SK-N-SH treated with all-trans-retinoic acid at 6 μM for 48 hours (cell line): ENCODE results near the gene OPHN1.

Experiments used
- ATAC-seq: fragments of 200-7000 bp; cut with Tn5 transposase; 3 replicates; pipeline ENCODE4 v1.9.1; 2020; ENCODE audit warnings: mild to moderate bottlenecking, moderate library complexity
- ARNTL ChIP-seq: fragments of 450-650 bp; formaldehyde crosslinking; IDR thresholded peaks from 2 replicates; pipeline ENCODE4 v1.5.0; 2020; ENCODE audit warnings: low read depth, mild to moderate bottlenecking, moderate library complexity, borderline replicate concordance
- BACH2 ChIP-seq: fragments of 250-450 bp; sonication (Bioruptor Pico); IDR thresholded peaks from 2 replicates; pipeline ENCODE4 v1.9.0; 2021; ENCODE audit warnings: mild to moderate bottlenecking, borderline replicate concordance
- CREB5 ChIP-seq: fragments of 250-450 bp; sonication (Bioruptor Pico); IDR thresholded peaks from 2 replicates; pipeline ENCODE4 v1.5.1; 2020; ENCODE audit warnings: low read depth, mild to moderate bottlenecking, moderate library complexity
- CSDC2 ChIP-seq: fragments of 250-450 bp; sonication (Bioruptor Pico); IDR thresholded peaks from 2 replicates; pipeline ENCODE4 v1.5.0; 2020; ENCODE audit warnings: mild to moderate bottlenecking, moderate library complexity
- CSRNP3 ChIP-seq: fragments of 250-450 bp; sonication (Bioruptor Pico); IDR thresholded peaks from 2 replicates; pipeline ENCODE4 v1.5.1; 2021; ENCODE audit warnings: mild to moderate bottlenecking, moderate library complexity
- ESRRG ChIP-seq: fragments of 250-450 bp; sonication (Bioruptor Pico); IDR thresholded peaks from 2 replicates; pipeline ENCODE4 v1.6.1; 2021; ENCODE audit warnings: mild to moderate bottlenecking
- GLIS3 ChIP-seq: fragments of 250-450 bp; sonication (Bioruptor Pico); IDR thresholded peaks from 2 replicates; pipeline ENCODE4 v1.5.0; 2020; ENCODE audit warnings: mild to moderate bottlenecking, moderate library complexity
- ISL1 ChIP-seq: fragments of 250-450 bp; sonication (Bioruptor Pico); IDR thresholded peaks from 2 replicates; pipeline ENCODE4 v2.1.2; 2022; ENCODE audit warnings: mild to moderate bottlenecking, moderate library complexity
- OSR1 ChIP-seq: fragments of 250-450 bp; sonication (Bioruptor Pico); IDR thresholded peaks from 2 replicates; pipeline ENCODE4 v1.8.0; 2022; ENCODE audit warnings: moderate library complexity, mild to moderate bottlenecking, inconsistent platforms
- PPARA ChIP-seq: fragments of 250-450 bp; sonication (Bioruptor Pico); IDR thresholded peaks from 2 replicates; pipeline ENCODE4 v1.5.0; 2020; ENCODE audit warnings: mild to moderate bottlenecking, borderline replicate concordance
- RARB ChIP-seq: fragments of 250-450 bp; sonication (Bioruptor Pico); IDR thresholded peaks from 2 replicates; pipeline ENCODE4 v1.8.0; 2021; ENCODE audit warnings: mild to moderate bottlenecking, moderate library complexity
- SNAI2 ChIP-seq: fragments of 250-450 bp; sonication (Bioruptor Pico); IDR thresholded peaks from 2 replicates; pipeline ENCODE4 v1.5.0; 2020; ENCODE audit warnings: mild to moderate bottlenecking, moderate library complexity
- TCF4 ChIP-seq: fragments of 250-450 bp; sonication (Bioruptor Pico); IDR thresholded peaks from 2 replicates; pipeline ENCODE4 v1.8.0; 2021; ENCODE audit warnings: mild to moderate bottlenecking, moderate library complexity, borderline replicate concordance
- TOX ChIP-seq: fragments of 250-450 bp; sonication (Bioruptor Pico); IDR thresholded peaks from 2 replicates; pipeline ENCODE4 v1.8.0; 2021; ENCODE audit warnings: mild to moderate bottlenecking, moderate library complexity, borderline replicate concordance
- TSHZ2 ChIP-seq: fragments of 250-450 bp; sonication (Bioruptor Pico); IDR thresholded peaks from 2 replicates; pipeline ENCODE4 v1.5.0; 2020; ENCODE audit warnings: mild to moderate bottlenecking, moderate library complexity
- ZC3H10 ChIP-seq: fragments of 250-450 bp; sonication (Bioruptor Pico); IDR thresholded peaks from 2 replicates; pipeline ENCODE4 v1.5.1; 2021; ENCODE audit warnings: mild to moderate bottlenecking, moderate library complexity
- ZFP3 ChIP-seq: fragments of 250-450 bp; sonication (Bioruptor Pico); IDR thresholded peaks from 2 replicates; pipeline ENCODE4 v1.5.0; 2020; ENCODE audit warnings: mild to moderate bottlenecking, moderate library complexity
- ZFP30 ChIP-seq: fragments of 450-650 bp; formaldehyde crosslinking; IDR thresholded peaks from 2 replicates; pipeline ENCODE4 v1.5.0; 2022; ENCODE audit warnings: mild to moderate bottlenecking, moderate library complexity
- ZNF565 ChIP-seq: fragments of 450-650 bp; formaldehyde crosslinking; conservative IDR thresholded peaks from 2 replicates; pipeline ENCODE4 v1.5.0; 2020; ENCODE audit warnings: low read depth, mild to moderate bottlenecking, moderate library complexity
- ZNF70 ChIP-seq: fragments of 450-650 bp; formaldehyde crosslinking; IDR thresholded peaks from 2 replicates; pipeline ENCODE4 v1.5.0; 2020; ENCODE audit warnings: mild to moderate bottlenecking, moderate library complexity
- ZNF8 ChIP-seq: fragments of 450-650 bp; formaldehyde crosslinking; IDR thresholded peaks from 2 replicates; pipeline ENCODE4 v1.5.0; 2020; ENCODE audit warnings: mild to moderate bottlenecking, moderate library complexity

OPHN1 gene

GRCh38 chrX:68288127-68288526, 145.2 kb downstream of the OPHN1 start:
- no peak for TF ChIP-seq OSR1 (CRISPR knock-in tag)
- TF ChIP-seq ESRRG (CRISPR knock-in tag): no peak
- TF ChIP-seq ZNF8 (CRISPR knock-in tag): no peak
- TF ChIP-seq ISL1 (CRISPR knock-in tag): no peak
- no peak for TF ChIP-seq SNAI2 (CRISPR knock-in tag)
- no peak for TF ChIP-seq TSHZ2 (CRISPR knock-in tag)
- TF ChIP-seq GLIS3 (CRISPR knock-in tag): no peak
- no peak for TF ChIP-seq PPARA (CRISPR knock-in tag)
- no peak for TF ChIP-seq RARB (CRISPR knock-in tag)
- TF ChIP-seq CSDC2 (CRISPR knock-in tag): no peak
- TF ChIP-seq ZNF565: no peak
- no peak for TF ChIP-seq CSRNP3 (CRISPR knock-in tag)
- TF ChIP-seq TCF4 (CRISPR knock-in tag): no peak
- TF ChIP-seq ZFP30 (CRISPR knock-in tag): no peak
- no peak for TF ChIP-seq ZFP3
- ATAC-seq: no peak

GRCh38 chrX:68287419-68287818, 145.9 kb downstream of the OPHN1 start:
- no peak for ATAC-seq

More at GRCh38 chrX:68287419-68287818, 145.9 kb downstream of the OPHN1 start:
- TF ChIP-seq ZFP30 (CRISPR knock-in tag) (no peak), ZNF565 (no peak), ARNTL (CRISPR knock-in tag) (no peak), BACH2 (CRISPR knock-in tag) (no peak), CSRNP3 (CRISPR knock-in tag) (no peak), ZNF70 (CRISPR knock-in tag) (no peak), CREB5 (no peak), SNAI2 (CRISPR knock-in tag) (no peak), RARB (CRISPR knock-in tag) (no peak), ESRRG (CRISPR knock-in tag) (no peak), GLIS3 (CRISPR knock-in tag) (no peak), ZC3H10 (CRISPR knock-in tag) (no peak), TOX (no peak), TSHZ2 (CRISPR knock-in tag) (no peak), PPARA (CRISPR knock-in tag) (no peak), TCF4 (CRISPR knock-in tag) (no peak), CSDC2 (CRISPR knock-in tag) (no peak), OSR1 (CRISPR knock-in tag) (no peak)
